ENCODE measurements around the gene INTS14.

The INTS14 gene

GRCh38 chr15:65610871-65611718, at the start of gene INTS14:
Gene INTS14 (minus strand): TSS chr15:65611131. CDS start chr15:65607380, 3,751 bp downstream.
- peak; percentile 90 to 96 for DNase-seq (ENCODE audit: extremely low read depth in 1 of 2, low read depth in 1 of 2)

- DNase-seq (ENCODE audit: extremely low read depth in 1 of 2, low read depth in 1 of 2), result no peak
These were observed 48.6 kb upstream of the INTS14 start for GRCh38 chr15:65659502-65660052.

- no peak for DNase-seq (ENCODE audit: extremely low read depth in 1 of 2, low read depth in 1 of 2)
These were observed 44.5 kb upstream of the INTS14 start for GRCh38 chr15:65655457-65655856.

GRCh38 chr15:65655026-65655425, 44.1 kb upstream of the INTS14 start:
- DNase-seq (ENCODE audit: extremely low read depth in 1 of 2, low read depth in 1 of 2), result no peak

- DNase-seq (ENCODE audit: extremely low read depth in 1 of 2, low read depth in 1 of 2), result no peak
These were observed 43.0 kb upstream of the INTS14 start for GRCh38 chr15:65653801-65654521.

- DNase-seq (ENCODE audit: extremely low read depth in 1 of 2, low read depth in 1 of 2), result no peak
These were observed 42.4 kb upstream of the INTS14 start for GRCh38 chr15:65653341-65653740.

GRCh38 chr15:65651831-65652749, 41.2 kb upstream of the INTS14 start:
- no peak for DNase-seq (ENCODE audit: extremely low read depth in 1 of 2, low read depth in 1 of 2)

GRCh38 chr15:65651042-65651322, 40.1 kb upstream of the INTS14 start:
- DNase-seq (ENCODE audit: extremely low read depth in 1 of 2, low read depth in 1 of 2), result no peak

- DNase-seq (ENCODE audit: extremely low read depth in 1 of 2, low read depth in 1 of 2), result no peak
These were observed 39.5 kb upstream of the INTS14 start for GRCh38 chr15:65650312-65651041.

GRCh38 chr15:65646486-65646885, 35.6 kb upstream of the INTS14 start:
- no peak for DNase-seq (ENCODE audit: extremely low read depth in 1 of 2, low read depth in 1 of 2)

- DNase-seq (ENCODE audit: extremely low read depth in 1 of 2, low read depth in 1 of 2), result no peak
These were observed 34.5 kb upstream of the INTS14 start for GRCh38 chr15:65645392-65645791.

- DNase-seq (ENCODE audit: extremely low read depth in 1 of 2, low read depth in 1 of 2), result no peak
These were observed 33.4 kb upstream of the INTS14 start for GRCh38 chr15:65644282-65644681.

GRCh38 chr15:65642594-65642993, 31.7 kb upstream of the INTS14 start:
- DNase-seq (ENCODE audit: extremely low read depth in 1 of 2, low read depth in 1 of 2), result no peak

- DNase-seq (ENCODE audit: extremely low read depth in 1 of 2, low read depth in 1 of 2), result no peak
These were observed 31.0 kb upstream of the INTS14 start for GRCh38 chr15:65641768-65642475.

- no peak for DNase-seq (ENCODE audit: extremely low read depth in 1 of 2, low read depth in 1 of 2)
These were observed 28.6 kb upstream of the INTS14 start for GRCh38 chr15:65639509-65639908.

GRCh38 chr15:65638681-65639089, 27.8 kb upstream of the INTS14 start:
- DNase-seq (ENCODE audit: extremely low read depth in 1 of 2, low read depth in 1 of 2), result peak in 1 of 2 donors; percentile 4

- DNase-seq (ENCODE audit: extremely low read depth in 1 of 2, low read depth in 1 of 2), result no peak
These were observed 27.2 kb upstream of the INTS14 start for GRCh38 chr15:65638109-65638508.

- DNase-seq (ENCODE audit: extremely low read depth in 1 of 2, low read depth in 1 of 2), result no peak
These were observed 23.4 kb upstream of the INTS14 start for GRCh38 chr15:65634356-65634755.

GRCh38 chr15:65633752-65634151, 22.8 kb upstream of the INTS14 start:
- DNase-seq (ENCODE audit: extremely low read depth in 1 of 2, low read depth in 1 of 2), result no peak

All from stimulated activated CD8-positive, alpha-beta memory T cell treated with anti-CD3 and anti-CD28 coated beads, Interleukin-7, amount 100 ng/mL, for 48 hours (primary cell).